NCI-H1694 (cell line): ENCODE measurements around the gene CREB3L2.

Source experiments
- DNase-seq: peaks from one replicate; lab custom pipeline; 2025; lab: John Stamatoyannopoulos, UW

CREB3L2 gene

DNA sequence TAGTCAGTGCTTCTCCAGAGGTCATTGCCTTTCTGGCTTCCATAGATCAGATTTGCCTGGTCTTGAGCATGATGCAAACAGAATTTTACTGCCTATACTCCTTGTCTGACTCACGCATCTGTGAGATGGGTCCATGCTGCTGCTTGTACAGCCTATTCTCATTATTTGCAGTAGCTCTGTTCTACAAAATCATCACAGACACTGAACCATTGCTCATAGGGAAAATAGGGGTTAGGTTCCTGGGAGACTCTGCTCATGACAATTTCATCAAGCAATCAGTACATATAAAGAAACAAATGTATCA is 7.4 kb upstream of the CREB3L2 start:
- DNase-seq: no peak

DNA sequence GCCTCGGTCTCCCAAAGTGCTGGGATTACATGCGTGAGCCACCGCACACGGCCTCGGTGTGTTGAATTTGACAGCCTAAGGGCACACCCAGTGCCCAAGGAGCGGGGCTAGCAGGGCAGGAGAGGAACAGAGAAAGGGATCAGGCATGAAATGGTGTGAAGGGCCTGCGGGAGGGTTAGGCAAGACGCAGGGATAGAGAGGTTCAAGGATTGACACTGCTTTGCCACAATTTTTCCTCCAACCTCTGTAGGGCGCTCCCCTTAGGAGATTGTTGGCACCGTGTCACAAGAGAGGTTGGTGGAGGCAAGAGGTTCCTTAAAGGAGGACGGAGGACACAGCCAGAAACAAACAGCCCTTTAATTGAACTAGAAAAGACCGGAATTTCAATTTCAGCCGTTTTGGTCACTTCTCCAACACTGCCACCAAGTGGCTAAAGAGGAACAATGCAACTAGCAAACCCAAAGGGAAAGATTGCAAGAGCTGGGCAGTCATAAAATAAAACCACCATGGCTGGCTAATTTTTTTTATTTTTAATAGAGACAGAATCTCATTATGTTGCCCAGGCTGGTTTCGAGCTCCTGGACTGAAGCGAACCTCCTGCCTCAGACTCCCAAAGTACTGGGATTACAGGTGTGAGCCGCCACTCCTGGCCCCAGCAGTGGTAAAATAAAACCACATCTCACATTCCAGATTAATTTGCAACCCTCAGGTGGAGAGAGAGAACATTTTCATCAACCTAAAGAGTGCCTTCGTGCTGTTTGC is 6.9 kb upstream of the CREB3L2 start:
- DNase-seq: peak; percentile 5

DNA sequence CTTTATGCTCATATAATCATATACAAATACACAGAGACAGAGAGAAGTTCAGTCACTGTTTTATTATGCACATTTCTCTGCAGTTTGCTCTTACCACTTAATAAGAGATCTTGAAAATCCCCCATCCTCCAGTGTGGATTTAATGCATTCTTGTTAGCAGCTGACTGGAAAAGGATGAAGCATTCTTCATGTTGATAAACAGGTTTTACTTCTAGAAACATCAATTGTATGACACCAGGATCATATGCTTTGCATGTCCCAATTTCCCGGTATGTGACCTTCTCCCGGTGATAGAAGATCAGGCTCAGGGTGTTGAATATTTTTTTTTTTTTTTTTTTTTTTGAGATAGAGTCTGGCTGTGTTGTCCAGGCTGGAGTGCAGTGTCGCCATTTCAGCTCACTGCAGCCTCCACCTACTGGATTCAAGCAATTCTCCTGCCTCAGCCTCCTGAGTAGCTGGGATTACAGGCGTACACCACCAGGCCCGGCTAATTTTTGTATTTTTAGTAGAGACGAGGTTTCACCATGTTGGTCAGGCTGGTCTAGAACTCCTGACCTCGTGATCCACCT is 6.2 kb upstream of the CREB3L2 start:
- DNase-seq: no peak

- no peak for DNase-seq
These were observed 4.2 kb upstream of the CREB3L2 start for GRCh38 chr7:138006106-138006505.

DNA sequence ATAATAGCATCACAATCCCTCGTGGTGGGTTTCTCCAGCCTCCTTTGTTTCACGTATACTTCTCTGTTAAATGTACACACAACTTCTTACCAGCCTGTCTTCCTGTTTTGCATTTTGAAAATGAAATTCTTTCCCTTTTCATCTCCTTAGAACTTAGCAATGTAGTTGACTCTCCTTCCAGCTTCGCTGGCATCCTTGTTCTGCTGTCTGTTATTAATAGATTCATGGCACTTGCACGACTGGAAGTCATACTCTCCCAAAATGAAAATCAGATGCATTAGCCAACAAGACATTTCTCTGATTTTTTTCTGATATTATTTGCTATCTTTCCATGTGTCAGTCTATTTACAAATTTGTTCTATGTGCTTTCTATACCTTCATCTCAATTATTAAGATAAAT is 3.0 kb upstream of the CREB3L2 start:
- no peak for DNase-seq

DNA sequence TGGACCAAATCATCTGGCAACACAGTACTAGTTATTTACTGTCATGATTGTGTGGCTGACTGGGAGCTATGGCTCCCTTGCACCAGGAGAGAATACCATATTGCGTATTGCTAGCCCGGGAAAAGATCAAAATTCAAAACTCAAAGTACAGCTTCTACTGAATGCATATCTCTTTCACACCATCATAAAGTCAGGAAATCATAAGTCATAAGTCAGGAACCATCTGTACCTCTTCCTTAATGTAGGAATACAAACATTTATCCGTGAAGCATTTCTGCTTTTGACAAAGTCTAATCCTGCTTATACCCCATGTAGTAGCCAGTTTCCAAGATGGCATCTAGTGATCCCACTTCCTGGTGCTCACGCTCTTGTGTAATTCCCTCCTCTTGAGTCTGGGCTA is 2.2 kb upstream of the CREB3L2 start:
- DNase-seq: no peak

DNA sequence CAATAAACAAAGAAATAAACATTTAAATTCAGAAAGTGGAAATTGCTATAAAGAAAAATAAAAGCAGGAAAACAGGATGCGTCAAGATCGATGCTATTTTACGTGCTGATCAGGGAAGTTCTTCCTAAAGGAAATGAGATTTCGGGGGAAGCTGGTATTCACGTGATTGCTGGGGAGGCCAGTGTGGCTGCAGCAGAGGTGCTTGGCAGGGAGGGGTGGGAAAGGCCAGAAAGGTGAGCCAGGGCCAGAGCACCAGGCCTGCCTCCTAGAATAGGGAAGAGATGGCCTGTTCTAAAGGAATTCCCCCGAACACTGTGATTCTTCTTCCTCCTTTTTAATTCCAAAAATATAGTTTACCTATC is 923 bp upstream of the CREB3L2 start:
- DNase-seq: no peak

DNA sequence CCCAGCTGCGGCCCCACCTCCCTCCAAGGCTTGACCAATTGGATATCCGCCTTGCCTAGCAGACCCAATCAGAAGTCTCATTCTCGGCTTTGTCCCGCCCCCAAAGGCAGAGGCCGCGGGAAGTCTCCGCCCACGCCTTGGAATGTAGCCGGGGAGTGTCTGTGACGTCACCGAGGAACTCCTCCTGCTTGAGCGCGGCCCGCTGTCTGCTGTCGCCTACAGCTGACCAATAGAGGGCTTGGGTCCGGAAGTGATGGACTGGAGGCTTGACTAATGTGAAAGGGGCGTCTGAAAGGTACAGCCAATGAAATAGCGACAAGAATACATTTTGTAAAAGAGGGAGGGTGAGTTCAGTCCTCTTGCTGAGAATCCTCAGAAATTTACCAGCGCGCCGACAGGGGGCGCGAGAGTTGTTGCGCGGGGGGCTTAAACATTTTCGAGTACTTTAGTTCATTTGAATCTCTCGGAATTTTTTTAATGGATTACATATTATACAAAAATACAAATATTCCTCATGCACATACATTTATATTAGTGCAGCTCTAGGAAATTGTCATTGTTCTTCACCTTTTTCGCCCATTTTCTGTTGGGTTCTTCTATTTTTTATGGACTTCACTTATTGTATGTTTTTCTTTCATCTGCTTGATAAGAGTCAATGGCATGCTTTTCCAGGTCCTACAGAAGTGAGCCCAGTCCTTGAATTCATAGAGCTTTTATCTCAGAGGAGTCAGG is 376 bp upstream of the CREB3L2 start:
- peak; percentile 91 for DNase-seq

GRCh38 chr7:138000081-138000701 is 1.7 kb downstream of the CREB3L2 start:
- DNase-seq: no peak

DNA sequence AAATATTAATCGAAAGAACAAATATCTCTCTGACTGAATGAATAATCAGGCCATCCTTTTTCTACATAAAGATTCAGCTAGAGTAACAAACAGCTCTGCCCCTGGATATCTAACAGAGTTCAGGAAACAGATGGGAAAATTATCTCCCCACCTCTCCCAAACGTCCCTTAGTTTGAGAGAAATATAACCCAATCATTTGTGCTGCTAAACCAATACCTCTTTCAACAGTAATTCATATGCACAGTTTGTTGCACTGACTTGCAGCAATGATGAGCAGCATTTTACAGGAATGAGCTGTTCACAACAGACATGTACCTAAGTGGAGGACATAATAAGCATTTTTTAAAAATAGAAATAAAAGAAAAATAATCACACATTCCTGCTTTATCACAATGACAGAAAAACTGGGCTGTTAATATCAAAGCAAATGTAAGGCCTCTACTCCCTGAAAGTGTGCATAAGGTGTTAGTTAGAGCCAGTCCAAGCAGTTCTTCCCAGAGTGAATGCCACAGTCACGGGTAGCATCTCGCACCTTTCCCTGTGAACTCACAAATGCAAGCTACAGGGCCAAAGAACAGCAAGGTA is 2.3 kb downstream of the CREB3L2 start:
- DNase-seq: no peak

GRCh38 chr7:137998250-137998649 is 3.6 kb downstream of the CREB3L2 start:
- no peak for DNase-seq

DNA sequence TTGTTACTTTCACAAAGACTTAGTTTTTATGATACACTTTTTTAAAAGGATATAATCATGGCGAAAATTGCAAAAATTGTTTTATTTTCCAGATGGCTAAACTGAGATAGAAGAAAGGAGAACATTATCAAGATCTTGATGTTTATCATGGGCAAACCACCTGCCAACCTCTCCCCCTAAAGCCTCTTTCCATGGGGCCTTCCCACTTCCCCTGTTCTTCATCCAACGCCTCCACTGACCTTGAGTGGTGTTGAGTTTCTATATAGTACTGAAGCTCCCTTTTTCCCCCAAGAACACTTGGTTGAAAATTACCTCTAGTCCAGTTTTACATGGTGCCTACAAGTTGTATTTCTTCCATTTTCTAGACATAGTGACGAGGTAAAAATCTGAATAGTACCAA is 5.0 kb downstream of the CREB3L2 start:
- no peak for DNase-seq

- no peak for DNase-seq
These were observed 5.5 kb downstream of the CREB3L2 start for GRCh38 chr7:137996386-137996851.

GRCh38 chr7:137994216-137994615 is 7.7 kb downstream of the CREB3L2 start:
- DNase-seq: no peak

DNA sequence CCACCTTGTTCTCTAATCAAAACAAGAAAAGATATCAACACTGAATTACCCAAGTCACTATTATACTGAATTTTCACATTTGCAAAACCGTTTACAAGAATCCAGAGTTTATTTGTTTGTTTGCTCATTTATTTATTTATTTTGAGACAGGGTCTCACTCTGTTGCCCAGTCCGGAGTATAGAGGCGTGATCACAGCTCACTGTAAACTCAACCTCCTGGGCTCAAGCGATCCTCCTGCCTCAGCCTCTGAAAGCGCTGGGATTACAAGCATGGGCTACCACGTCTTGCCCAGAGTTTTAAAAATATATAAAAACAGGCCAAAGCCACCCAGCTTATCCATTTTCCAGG is 8.5 kb downstream of the CREB3L2 start:
- DNase-seq: no peak

DNA sequence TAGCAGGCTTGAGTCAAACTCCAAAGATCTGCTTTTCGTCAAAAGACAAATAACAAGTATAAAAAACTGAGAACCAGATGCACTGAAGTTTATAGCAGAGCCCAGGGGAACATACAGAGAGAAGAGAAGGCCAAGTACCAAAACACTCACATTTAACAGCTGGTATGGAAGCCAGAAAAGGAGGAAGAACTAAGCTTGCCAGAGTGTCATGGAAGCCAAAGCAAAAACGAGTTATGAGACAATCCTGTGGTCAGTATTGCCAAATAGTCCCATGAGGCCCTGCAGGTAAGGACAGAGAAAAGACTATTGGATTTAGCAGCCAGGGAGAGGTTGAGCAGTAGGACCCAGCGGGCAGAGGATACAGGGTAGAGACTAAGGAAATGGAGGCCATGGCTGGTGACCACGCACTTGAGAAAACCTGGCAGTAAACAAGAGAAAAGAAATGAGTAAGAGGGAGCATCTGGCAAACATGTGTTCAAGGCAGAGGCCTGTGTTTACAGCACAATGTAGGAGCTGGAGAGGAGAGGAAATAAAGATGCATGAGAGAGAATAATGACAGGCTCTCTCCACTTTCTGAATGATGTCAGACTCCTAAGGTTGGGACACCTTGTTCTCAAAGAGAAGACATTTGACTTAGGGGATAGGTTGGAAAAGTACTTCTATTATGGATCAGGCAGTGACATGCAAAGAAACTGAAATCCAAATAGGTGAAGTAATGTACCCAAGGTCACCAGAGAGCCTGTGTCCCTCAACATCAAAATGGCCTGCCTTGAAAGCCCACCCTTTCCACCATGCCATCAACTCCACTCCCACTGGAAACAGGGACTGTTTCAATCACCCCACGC is 9.1 kb downstream of the CREB3L2 start:
- DNase-seq: no peak

GRCh38 chr7:137992104-137992549 is 9.8 kb downstream of the CREB3L2 start:
- no peak for DNase-seq

GRCh38 chr7:137990251-137990941 is 11.5 kb downstream of the CREB3L2 start:
- DNase-seq: no peak

- no peak for DNase-seq
These were observed 12.3 kb downstream of the CREB3L2 start for GRCh38 chr7:137989590-137989989.

DNA sequence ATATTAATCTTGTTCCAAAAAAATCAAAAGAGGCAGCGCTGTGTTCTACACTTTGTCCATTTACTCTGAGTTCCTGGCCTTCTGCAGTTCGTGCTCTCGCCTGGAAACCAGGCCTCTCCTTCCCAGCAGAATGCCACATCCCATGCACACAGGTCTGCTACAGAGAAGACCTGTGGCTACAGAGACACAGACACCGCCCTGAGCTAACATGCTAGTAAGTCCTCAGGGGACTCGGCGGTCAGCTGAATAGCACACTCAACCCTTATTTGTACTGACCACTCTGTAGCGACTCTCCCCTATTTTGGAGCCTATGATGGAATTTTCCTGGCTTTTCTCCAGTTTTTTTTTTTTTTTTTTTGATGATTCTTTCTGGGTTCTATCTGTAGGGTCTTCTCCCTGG is 12.8 kb downstream of the CREB3L2 start:
- DNase-seq: no peak

GRCh38 chr7:137987968-137988367 is 13.9 kb downstream of the CREB3L2 start:
- no peak for DNase-seq
